Brain microvascular endothelial cell (primary cell): Measurements from ENCODE around the gene PAPSS2.

Experiments used
- DNase-seq: peaks from one replicate; pipeline ENCODE4 v3.0.0-alpha.2; 2020
- H3K27ac ChIP-seq: fragments of 250-450 bp; sonication (Bioruptor Pico); 2 replicates; pipeline ENCODE4 v1.5.1; 2020; ENCODE audit warnings: mild to moderate bottlenecking, moderate library complexity
- H3K27me3 ChIP-seq: fragments of 250-450 bp; sonication (Bioruptor Pico); replicated peaks from 2 replicates; pipeline ENCODE4 v1.5.1; 2020; ENCODE audit warnings: mild to moderate bottlenecking
- H3K36me3 ChIP-seq: fragments of 250-450 bp; sonication (Bioruptor Pico); replicated peaks from 2 replicates; pipeline ENCODE4 v1.5.1; 2020; ENCODE audit warnings: mild to moderate bottlenecking
- H3K4me3 ChIP-seq: 2 replicates; pipeline ENCODE4 v1.5.1; 2011; ENCODE audit warnings: low read depth, mild to moderate bottlenecking, control low read depth, low read length, moderate library complexity
- in situ Hi-C: cut with HindIII; loops from 2 replicates; pipeline ENCODE4 v1.10.0; 2017; ENCODE audit warnings: low sequenced_read_pairs, low pct_ligation_motif_present
- TF ChIP-seq, protein P1 (sequence below): IDR thresholded peaks from 2 replicates; pipeline ENCODE4 v1.5.1; 2011; ENCODE audit warnings: low read depth, mild to moderate bottlenecking, moderate library complexity, low read length, control low read depth, inconsistent platforms; ENCODE audit errors: missing control alignments

PAPSS2 gene

DNA sequence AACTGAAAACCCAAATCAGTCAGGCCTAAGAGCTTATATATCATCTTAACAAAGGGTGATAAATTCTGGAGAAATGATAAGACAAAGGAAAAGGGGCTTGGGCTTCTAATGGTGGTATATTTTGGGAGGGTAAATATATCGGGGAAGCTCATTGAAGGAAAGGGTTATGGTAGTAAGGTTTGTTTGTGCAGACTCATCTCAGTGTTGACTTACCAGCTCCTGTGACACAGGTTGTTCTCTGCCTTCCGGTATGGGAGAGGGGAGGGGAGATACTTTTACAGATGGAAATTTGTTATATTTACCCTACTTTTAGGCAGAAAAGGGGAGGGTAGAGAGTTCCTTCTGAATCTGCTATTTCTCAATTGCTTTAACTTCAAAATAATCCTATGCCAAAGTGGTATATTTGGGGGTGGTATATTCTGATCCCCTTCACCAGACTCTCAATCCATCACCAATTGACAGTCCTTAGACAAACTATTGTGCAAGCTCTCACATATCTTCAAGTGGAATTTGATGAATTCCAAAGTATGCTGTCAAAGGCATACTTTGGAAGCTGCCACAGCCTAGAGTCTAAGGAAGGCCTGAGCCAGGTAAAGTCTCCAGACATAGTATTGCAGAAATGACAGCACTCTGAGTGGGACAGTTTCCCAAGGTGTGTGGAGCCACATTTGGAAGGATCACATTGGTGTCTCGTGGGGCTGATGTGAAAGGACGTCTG, 13.3 kb upstream of the PAPSS2 start:
- in situ Hi-C loops: no loop called here
- DNase-seq: no peak
- Histone ChIP-seq H3K4me3 (no peak overlapping the region), H3K36me3 (no peaks in the 10 kb centered on the region), H3K27me3 (no peaks in the 10 kb centered on the region), H3K27ac (no peak overlapping the region)
- TF ChIP-seq, protein P1, sequence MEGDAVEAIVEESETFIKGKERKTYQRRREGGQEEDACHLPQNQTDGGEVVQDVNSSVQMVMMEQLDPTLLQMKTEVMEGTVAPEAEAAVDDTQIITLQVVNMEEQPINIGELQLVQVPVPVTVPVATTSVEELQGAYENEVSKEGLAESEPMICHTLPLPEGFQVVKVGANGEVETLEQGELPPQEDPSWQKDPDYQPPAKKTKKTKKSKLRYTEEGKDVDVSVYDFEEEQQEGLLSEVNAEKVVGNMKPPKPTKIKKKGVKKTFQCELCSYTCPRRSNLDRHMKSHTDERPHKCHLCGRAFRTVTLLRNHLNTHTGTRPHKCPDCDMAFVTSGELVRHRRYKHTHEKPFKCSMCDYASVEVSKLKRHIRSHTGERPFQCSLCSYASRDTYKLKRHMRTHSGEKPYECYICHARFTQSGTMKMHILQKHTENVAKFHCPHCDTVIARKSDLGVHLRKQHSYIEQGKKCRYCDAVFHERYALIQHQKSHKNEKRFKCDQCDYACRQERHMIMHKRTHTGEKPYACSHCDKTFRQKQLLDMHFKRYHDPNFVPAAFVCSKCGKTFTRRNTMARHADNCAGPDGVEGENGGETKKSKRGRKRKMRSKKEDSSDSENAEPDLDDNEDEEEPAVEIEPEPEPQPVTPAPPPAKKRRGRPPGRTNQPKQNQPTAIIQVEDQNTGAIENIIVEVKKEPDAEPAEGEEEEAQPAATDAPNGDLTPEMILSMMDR: no peak

- no peaks in the 10 kb centered on the region for H3K27me3 ChIP-seq
- DNase-seq: no peak
- H3K36me3 ChIP-seq: no peaks in the 10 kb centered on the region
- no peak overlapping the region for H3K4me3 ChIP-seq
- TF ChIP-seq, protein P1: no peak
- H3K27ac ChIP-seq: no peak overlapping the region
- in situ Hi-C loops: no loop called here
These were observed 12.7 kb upstream of the PAPSS2 start for GRCh38 chr10:87646935-87647334.

GRCh38 chr10:87650838-87651589, 8.7 kb upstream of the PAPSS2 start:
- Histone ChIP-seq H3K27ac (no peak overlapping the region), H3K4me3 (no peak overlapping the region), H3K36me3 (no peaks in the 10 kb centered on the region), H3K27me3 (no peaks in the 10 kb centered on the region)
- in situ Hi-C loops: no loop called here
- DNase-seq: no peak
- TF ChIP-seq, protein P1: no peak

DNA sequence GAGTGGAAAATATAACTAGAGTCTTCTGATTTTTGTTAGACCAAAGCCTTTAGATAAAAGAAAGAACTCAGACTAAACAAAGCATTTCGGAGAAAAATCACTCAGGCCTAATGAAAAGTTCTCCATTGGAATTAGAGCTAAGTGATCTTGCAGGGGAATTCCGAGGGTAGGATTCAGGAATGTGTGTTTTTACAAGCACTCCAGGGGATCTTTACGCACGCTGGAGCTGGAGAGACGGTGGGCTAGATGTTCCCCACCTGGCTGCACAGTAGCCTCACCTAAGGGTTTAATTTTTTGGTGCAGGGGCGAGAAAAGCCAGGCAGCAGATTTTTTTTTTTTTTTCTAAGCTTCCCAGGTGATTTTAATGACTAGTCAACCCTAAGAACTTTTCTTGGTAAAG, 7.9 kb upstream of the PAPSS2 start:
- Histone ChIP-seq H3K4me3 (no peak overlapping the region), H3K27ac (no peak overlapping the region), H3K27me3 (no peaks in the 10 kb centered on the region), H3K36me3 (no peaks in the 10 kb centered on the region)
- no peak for DNase-seq
- in situ Hi-C loops: no loop called here
- TF ChIP-seq, protein P1: no peak

DNA sequence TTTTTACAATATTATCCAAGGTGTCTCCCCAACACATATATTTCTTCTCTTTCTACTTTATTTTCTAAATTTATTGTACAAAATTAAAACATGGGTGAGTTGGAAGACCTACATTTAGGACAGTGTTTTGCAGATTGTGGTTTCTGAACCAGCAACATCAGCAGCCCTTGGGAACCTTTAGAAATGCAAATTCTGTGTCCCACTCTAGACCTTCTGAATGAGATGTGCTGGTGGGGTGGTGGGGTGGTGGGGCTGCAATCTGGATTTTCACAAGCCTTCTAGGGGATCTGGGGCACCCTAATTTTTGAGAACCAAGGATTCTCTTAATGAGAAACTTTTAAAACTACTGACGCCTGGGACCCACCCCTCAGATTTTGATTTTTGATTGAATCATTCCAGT, 7.4 kb upstream of the PAPSS2 start:
- in situ Hi-C loops: no loop called here
- no peak overlapping the region for H3K4me3 ChIP-seq
- H3K27ac ChIP-seq: no peak overlapping the region
- TF ChIP-seq, protein P1: no peak
- H3K27me3 ChIP-seq: no peaks in the 10 kb centered on the region
- no peaks in the 10 kb centered on the region for H3K36me3 ChIP-seq
- no peak for DNase-seq
